HG03060 (cell line): ENCODE results near the gene LILRB5.
"Not testable (repeated sequence)": the region's sequence is repeated elsewhere in the genome, so short reads cannot be mapped to it uniquely, and the experiment has no call there.

Source experiments
- ATAC-seq: cut with Tn5 transposase; IDR thresholded peaks from one replicate; pipeline ENCODE4 v1.9.1; 2021; ENCODE audit warnings: low read depth, moderate number of reproducible peaks; ENCODE audit not compliant: unreplicated experiment

Gene LILRB5

GRCh38 chr19:54257116-54257480 lies at the start of gene LILRB5:
TSS of gene LILRB5 (minus strand) at chr19:54257273. CDS start at chr19:54257193, 80 bp downstream.
- no peak for ATAC-seq

GRCh38 chr19:54305141-54305540 lies 48.1 kb upstream of the LILRB5 start:
- ATAC-seq, result no peak

- no peak for ATAC-seq
These were observed 45.2 kb upstream of the LILRB5 start for GRCh38 chr19:54302257-54302656.

- no peak for ATAC-seq
These were observed 42.4 kb upstream of the LILRB5 start for GRCh38 chr19:54299515-54299914.

DNA sequence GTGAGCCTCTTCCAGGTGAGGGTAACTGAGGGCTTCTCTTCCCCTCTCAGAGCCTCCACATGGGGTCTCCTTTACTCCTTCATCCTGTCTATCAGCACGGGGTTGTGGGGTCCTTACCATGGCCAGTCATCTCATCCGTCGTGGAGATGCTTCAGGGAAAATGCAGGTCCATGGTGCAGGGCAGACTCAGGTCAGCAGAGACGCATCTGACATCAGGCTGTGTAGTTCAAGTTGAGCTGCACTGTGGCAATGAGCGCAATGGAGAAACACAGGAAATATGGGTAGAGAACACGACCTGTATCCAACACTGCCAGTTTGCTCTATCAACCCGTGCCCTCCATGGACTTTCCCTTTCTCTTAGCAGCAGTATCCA lies 42.0 kb upstream of the LILRB5 start:
- no peak for ATAC-seq

DNA sequence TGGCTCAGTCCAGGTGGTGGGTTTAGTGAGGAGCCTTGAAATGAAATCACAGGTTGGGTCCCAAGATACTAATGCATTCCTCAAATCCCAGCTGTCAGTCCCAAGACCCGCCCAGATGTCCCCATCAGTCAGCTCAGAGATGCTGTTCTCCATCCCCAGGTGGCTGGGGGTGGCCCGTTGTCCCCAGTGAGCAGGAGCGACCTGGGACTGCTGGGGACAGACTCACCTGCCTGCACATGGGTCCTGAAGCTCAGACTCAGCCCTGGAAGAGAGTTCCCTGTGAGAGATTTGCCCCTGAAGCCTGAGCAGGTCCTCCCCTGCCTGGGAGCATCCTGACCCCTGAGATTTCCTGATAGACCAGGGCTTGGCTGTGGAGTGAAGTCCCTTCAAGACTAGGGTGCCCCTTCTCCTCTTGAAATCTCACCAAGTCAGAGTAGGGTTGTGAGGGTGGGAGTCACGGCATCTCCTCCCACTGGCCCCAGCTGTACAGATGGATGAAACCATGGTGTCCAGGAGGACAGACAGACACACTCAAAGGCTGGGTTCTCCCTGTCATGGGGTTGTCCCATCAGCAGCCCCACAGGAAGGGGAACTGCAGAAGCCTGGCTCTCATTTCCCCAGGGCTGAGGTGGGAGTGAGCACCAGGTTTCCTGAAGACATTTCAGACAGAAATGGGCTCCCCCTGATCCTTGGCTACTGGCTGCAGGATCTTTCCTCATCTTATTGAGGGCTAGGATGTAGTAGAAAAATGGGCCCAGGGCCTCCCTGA lies 41.5 kb upstream of the LILRB5 start:
- ATAC-seq, result no peak

- no peak for ATAC-seq
These were observed 40.8 kb upstream of the LILRB5 start for GRCh38 chr19:54297759-54298305.

- no peak for ATAC-seq
These were observed 37.5 kb upstream of the LILRB5 start for GRCh38 chr19:54294539-54294938.

DNA sequence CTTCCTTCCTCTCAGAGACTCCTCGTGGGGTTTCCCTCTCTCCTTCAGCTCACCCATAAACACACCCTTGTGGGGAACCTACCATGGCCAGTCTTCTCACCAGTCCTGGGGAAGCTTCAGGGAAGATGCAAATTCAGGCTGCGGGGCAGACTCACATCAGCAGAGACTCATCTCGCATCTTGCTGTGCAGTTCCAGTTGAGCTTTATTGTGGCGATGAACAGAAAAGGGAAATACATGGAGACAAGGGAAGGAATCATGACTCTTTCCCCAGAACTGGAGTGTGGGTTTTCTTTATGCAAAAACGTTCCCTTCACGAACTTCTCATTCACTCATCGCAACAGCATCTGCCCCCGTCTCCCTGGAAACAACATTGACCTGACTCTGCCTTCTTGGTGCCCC lies 32.1 kb upstream of the LILRB5 start:
- ATAC-seq, result not testable (repeated sequence)

GRCh38 chr19:54287456-54287855 lies 30.4 kb upstream of the LILRB5 start:
- no peak for ATAC-seq

GRCh38 chr19:54286283-54286682 lies 29.2 kb upstream of the LILRB5 start:
- ATAC-seq, result not testable (repeated sequence)

DNA sequence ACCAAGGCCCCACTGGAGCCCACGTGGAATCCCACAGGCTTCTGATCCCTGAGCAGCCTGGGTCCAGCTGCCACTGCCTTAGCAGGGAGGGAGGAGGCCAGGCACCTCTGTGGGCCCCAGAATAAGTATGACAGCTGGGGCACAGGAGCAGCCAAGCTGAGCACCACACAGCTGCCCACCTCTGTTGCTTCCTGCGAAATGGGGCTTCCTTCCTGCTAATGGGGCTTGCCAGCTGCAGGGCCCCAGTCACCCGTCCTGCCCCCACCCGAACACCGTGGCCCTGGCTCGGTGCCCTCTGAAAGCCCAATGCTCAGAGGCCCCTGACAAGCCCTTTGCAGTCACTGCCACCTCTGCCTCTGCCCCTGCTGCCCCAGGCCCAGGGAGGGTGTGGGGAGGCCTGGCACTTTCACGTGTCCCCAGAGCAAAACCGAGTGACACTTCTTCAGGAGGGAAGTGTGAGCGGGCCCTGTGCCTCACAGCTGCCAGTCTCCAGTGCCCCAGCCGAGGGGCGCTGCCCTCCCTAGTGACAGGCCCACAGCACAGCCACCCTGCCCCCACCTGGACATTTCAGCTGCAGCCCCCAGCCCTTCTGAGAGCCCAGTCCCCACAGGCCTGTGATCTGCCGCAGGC lies 28.5 kb upstream of the LILRB5 start:
- ATAC-seq, result not testable (repeated sequence)

GRCh38 chr19:54282686-54283470 lies 25.8 kb upstream of the LILRB5 start:
- ATAC-seq, result no peak

DNA sequence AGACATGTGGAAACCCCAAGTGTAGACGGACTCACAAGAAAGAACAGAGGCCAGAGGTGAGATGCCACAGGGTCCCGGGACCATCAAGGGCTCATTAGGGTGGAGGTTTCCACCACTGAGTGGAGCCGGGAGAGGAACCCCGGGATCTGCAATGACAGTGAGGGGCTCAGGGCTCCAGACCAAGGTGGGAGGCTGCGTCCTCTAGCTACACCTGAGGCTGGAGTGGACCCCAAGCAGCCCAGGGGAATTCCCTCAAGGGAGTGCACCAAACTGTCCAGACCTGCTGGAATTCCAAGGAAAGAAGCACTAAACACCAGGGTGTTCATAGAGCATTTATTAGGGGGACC lies 24.6 kb upstream of the LILRB5 start:
- not testable (repeated sequence) for ATAC-seq

- ATAC-seq, result no peak
These were observed 24.1 kb upstream of the LILRB5 start, which contains the start of gene LILRB2 for GRCh38 chr19:54281007-54281728. TSS of gene LILRB2 (minus strand) at chr19:54281110. CDS start at chr19:54280496, 614 bp downstream.

- not testable (repeated sequence) for ATAC-seq
These were observed 23.4 kb upstream of the LILRB5 start for GRCh38 chr19:54280441-54280840.

DNA sequence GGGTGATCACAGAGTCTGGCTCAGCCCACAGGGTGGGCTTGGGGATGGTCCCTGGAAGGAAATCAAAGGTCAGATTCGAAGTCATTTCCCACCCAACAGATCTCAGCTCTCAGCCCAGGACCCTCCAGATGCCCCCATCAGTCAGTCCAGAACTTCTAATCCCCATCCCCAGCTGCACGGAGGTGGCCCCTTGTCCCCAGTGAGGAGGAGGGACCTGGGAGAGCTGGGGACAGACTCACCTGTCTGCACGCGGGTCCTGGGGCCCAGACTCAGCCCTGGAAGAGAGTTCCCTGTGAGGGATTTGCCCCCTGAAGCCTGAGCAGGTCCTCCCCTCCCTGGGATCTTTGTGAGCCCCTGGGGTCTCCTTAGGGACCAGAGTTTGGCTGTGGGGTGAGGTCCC lies 23.0 kb upstream of the LILRB5 start:
- ATAC-seq, result not testable (repeated sequence)

DNA sequence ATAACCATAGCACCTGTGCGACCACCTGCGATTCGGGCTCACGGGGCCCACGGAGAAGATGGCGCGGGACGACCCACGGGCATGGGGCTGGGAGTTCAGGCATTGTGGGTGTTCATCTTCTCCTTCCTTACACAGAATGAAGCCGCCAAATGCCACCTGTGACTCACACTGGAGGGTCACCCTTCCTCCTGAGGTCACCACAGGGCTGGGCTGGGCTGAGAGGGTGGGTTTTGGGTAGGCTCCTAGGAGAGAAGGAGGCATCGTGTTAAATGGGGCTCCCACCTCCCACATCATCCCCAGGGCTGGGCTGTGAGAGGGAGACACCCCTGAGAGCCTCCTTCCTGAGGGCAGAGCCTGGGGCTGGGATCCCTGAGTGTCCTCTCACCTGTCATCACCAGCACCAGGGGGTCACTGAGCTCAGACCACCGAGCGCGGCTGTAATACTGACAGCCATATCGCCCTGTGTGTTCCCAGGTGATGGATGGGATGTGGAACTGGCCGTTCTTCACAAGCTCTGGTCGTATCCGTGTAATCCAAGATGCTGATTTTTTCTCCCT lies 22.4 kb upstream of the LILRB5 start:
- no peak for ATAC-seq

DNA sequence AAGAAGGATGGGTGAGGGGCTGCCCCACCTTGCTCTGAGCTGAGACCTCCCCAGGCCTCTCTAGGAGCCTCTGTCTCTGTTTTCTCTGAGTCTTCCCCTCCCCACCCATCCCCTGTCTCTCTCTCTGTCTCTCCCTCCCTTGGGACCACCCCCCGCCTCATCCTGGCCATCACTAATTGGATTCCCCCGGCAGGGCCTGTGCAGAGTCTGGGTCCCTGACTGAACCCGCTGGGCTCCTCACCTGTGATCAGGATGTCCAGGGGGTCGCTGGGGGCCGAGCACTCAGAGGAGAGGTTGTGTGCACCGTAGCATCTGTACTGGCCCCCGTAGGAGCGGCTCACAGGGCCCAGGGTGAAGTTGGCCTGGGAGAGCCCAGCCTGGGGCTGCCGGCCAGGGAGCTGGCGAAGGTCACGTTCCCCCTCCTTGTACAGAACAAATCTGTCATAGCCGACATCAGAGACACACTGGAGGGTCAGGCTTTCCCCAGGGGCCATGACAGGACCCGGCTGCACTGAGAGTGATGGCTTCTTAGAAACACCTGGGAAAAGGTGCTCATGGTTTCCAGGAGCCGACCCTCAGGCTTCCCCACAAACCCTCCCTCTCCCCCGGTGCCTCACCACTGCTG lies 21.6 kb upstream of the LILRB5 start:
- not testable (repeated sequence) for ATAC-seq

DNA sequence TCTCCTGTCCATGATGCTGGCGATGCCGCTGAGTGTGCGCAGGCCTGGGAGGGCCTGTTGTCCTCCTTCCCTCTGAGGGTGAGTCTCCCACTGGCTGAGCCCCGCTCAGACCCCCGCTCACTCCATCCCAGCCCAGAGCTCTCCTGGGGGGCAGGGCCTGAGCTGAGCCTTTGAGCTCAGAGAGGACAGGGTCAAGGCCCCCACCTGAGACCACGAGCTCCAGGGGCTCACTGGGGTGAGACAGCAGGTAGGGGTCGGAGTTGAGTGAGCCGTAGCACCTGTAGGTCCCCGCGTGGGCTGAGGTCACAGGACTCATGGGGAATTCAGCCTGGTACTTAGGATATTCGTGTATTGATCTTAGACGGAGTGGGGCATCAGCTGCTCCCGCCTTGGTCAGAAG lies 21.0 kb upstream of the LILRB5 start:
- not testable (repeated sequence) for ATAC-seq
